Neuronal stem cell (in vitro differentiated cells): ENCODE results near the gene KAZN.
A peak's percentile ranks its signal among the peaks of the same experiment; 100 is the strongest.

Source experiments
- DNase-seq: peaks from one replicate; pipeline ENCODE4 v3.0.0-alpha.2; 2013; ENCODE audit warnings: low spot score
- H2AFZ ChIP-seq: one replicate; pipeline ENCODE4 v1.6.1; 2013; ENCODE audit warnings: mild to moderate bottlenecking, low read length, inconsistent platforms
- H2AK5ac ChIP-seq: 2 replicates; pipeline ENCODE4 v1.6.1; 2013; ENCODE audit warnings: low read depth, mild to moderate bottlenecking, inconsistent platforms, low read length, moderate library complexity, mixed read lengths
- H2BK120ac ChIP-seq: 2 replicates; pipeline ENCODE4 v1.6.1; 2013; ENCODE audit warnings: low read depth, mild to moderate bottlenecking, inconsistent platforms, low read length, moderate library complexity, mixed read lengths
- H2BK12ac ChIP-seq: one replicate; pipeline ENCODE4 v1.6.1; 2013; ENCODE audit warnings: low read length, inconsistent platforms
- H2BK15ac ChIP-seq: 2 replicates; pipeline ENCODE4 v1.6.1; 2013; ENCODE audit warnings: mild to moderate bottlenecking, low read length, inconsistent platforms, mixed read lengths
- H2BK5ac ChIP-seq: one replicate; pipeline ENCODE4 v1.6.1; 2013; ENCODE audit warnings: inconsistent platforms, mild to moderate bottlenecking, low read length, moderate library complexity
- H3K14ac ChIP-seq: one replicate; pipeline ENCODE4 v1.6.1; 2013; ENCODE audit warnings: low read length, inconsistent platforms
- H3K18ac ChIP-seq: 2 replicates; pipeline ENCODE4 v1.6.1; 2013; ENCODE audit warnings: low read length, inconsistent platforms
- H3K23ac ChIP-seq: 2 replicates; pipeline ENCODE4 v1.6.1; 2013; ENCODE audit warnings: low read depth, mild to moderate bottlenecking, mixed read lengths, low read length, inconsistent platforms; ENCODE audit not compliant: poor library complexity
- H3K27ac ChIP-seq: replicated peaks from 3 replicates; pipeline ENCODE4 v1.5.1; 2013; ENCODE audit warnings: low read length, inconsistent platforms
- H3K27me3 ChIP-seq, 3 experiments: 2 replicates each; pipeline ENCODE4 v1.6.1; 2013; ENCODE audit warnings: low read length in 3 of 3, mild to moderate bottlenecking in 2 of 3, inconsistent platforms in 1 of 3, low read depth in 1 of 3, mixed read lengths in 1 of 3, moderate library complexity in 1 of 3; ENCODE audit not compliant: control insufficient read depth in 3 of 3, insufficient read depth in 3 of 3
- H3K36me3 ChIP-seq, 2 donors: replicated peaks in 1 of 2; 2 replicates each; pipeline ENCODE4 v1.6.1; 2013; ENCODE audit warnings: low read length in 2 of 2; ENCODE audit not compliant: control insufficient read depth in 2 of 2, insufficient read depth in 2 of 2
- H3K4ac ChIP-seq: 2 replicates; pipeline ENCODE4 v1.6.1; 2013; ENCODE audit warnings: inconsistent platforms, mild to moderate bottlenecking, low read length, moderate library complexity
- H3K4me1 ChIP-seq, 2 donors: 1 replicate in 1 of 2; 2 replicates in 1 of 2; pipeline ENCODE4 v1.6.1; 2013; ENCODE audit warnings: low read length in 2 of 2, low read depth in 1 of 2; ENCODE audit not compliant: control insufficient read depth in 2 of 2, insufficient read depth in 1 of 2
- H3K4me2 ChIP-seq: one replicate; pipeline ENCODE4 v1.6.1; 2013; ENCODE audit warnings: mild to moderate bottlenecking, low read length, inconsistent platforms; ENCODE audit not compliant: insufficient read depth, poor library complexity, severe bottlenecking
- H3K4me3 ChIP-seq, 2 donors: 2 replicates each; pipeline ENCODE4 v1.5.1; 2013; ENCODE audit warnings: low read length in 2 of 2, mild to moderate bottlenecking in 2 of 2, inconsistent platforms in 1 of 2, moderate library complexity in 1 of 2
- H3K79me1 ChIP-seq: one replicate; pipeline ENCODE4 v1.6.1; 2013; ENCODE audit warnings: low read depth, mild to moderate bottlenecking, inconsistent platforms, low read length, moderate library complexity
- H3K9ac ChIP-seq: one replicate; pipeline ENCODE4 v1.6.1; 2013; ENCODE audit warnings: mild to moderate bottlenecking, low read depth, low read length, inconsistent platforms; ENCODE audit not compliant: poor library complexity
- H3K9me3 ChIP-seq, 2 donors: replicated peaks in 1 of 2; 2 replicates each; pipeline versions ENCODE3 to v1.6.1; 2013; ENCODE audit warnings: low read length in 2 of 2, mild to moderate bottlenecking in 2 of 2, inconsistent platforms in 1 of 2, low read depth in 1 of 2, mixed read lengths in 1 of 2, moderate library complexity in 1 of 2; ENCODE audit not compliant: control insufficient read depth in 2 of 2, insufficient read depth in 1 of 2
- H4K8ac ChIP-seq: one replicate; pipeline ENCODE4 v1.6.1; 2013; ENCODE audit warnings: low read depth, mild to moderate bottlenecking, inconsistent platforms, low read length, moderate library complexity
- H4K91ac ChIP-seq: one replicate; pipeline ENCODE4 v1.6.1; 2013; ENCODE audit warnings: low read length, low read depth, mild to moderate bottlenecking, inconsistent platforms; ENCODE audit not compliant: poor library complexity
- WGBS, 2 donors: extraction: QIAGEN DNeasy Blood & Tissue Kit; methylation state at CpG; one replicate each; pipeline ENCODE4 v1.1.7; 2013; ENCODE audit warnings: missing lambda C conversion rate in 2 of 2, mixed read lengths in 1 of 2; ENCODE audit not compliant: insufficient read length in 2 of 2, insufficient replicate concordance in 1 of 2; ENCODE audit errors: extremely low coverage in 2 of 2; 5-methylcytosine and 5-hydroxymethylcytosine counted together

Gene KAZN

DNA sequence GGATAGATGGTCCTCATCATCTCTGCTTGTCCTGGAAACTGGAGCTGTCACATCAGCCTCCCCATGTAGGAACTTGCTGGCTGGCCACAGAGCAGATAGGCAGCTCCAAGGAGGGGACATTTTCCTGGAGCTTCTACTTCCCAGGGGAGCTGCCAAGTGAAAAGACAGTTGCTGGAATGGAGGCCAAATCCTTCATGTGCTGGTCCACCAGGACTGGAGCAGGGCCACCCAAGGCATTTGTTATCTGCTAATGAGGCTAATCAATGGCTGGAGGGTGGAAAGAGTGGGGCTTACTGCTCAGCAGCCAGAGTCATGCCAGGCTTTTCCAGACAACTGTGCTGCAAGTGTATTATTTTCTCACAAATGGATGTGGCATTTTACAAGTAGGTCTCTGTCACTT is 22.5 kb downstream of the KAZN start:
- Histone ChIP-seq H2AFZ (no peak overlapping the region), H3K9ac (no peak overlapping the region), H3K9me3 (peaks cover 0 to 52% of the 10 kb centered on the region in 2 donors), H3K14ac (no peak overlapping the region), H3K4me3 (no peak overlapping the region), H3K36me3 (peaks cover 0 to 67% of the 10 kb centered on the region in 2 donors), H2BK5ac (no peak overlapping the region), H4K91ac (no peak overlapping the region), H3K23ac (no peak overlapping the region), H2BK12ac (no peak overlapping the region), H3K4me1 (peaks cover 14 to 16% of the 10 kb centered on the region in 2 donors), H3K4ac (no peak overlapping the region), H4K8ac (no peak overlapping the region), H2BK120ac (no peak overlapping the region), H3K27ac (no peak overlapping the region), H3K79me1 (no peaks in the 10 kb centered on the region), H3K4me2 (no peak overlapping the region), H3K27me3 (no peaks in the 10 kb centered on the region), H2AK5ac (no peak overlapping the region), H2BK15ac (no peak overlapping the region), H3K18ac (peak overlapping the region; percentile 9)
- DNase-seq = no peak

DNA sequence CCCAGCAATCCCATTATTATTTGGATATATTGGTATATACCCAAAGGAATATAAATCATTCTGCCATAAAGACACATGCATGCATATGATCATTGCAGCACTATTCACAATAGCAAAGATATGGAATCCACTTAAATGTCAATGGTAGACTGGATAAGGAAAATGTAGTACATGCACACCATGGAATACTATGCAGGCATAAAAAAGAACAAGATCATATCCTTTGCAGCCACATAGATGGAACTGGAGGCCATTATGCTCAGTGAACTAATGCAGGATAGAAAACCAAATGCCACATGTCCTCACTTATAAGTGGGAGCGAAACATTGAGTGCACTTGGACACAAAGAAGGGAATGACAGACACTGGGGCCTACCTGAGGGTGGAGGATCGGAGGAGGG is 24.6 kb downstream of the KAZN start:
- H3K36me3 ChIP-seq = peaks cover 0 to 61% of the 10 kb centered on the region in 2 donors

GRCh38 chr1:14624941-14625340 is 26.5 kb downstream of the KAZN start:
- H3K4me3 ChIP-seq = no peak overlapping the region

More for the DNA sequence above, 24.6 kb downstream of the KAZN start:
- peaks cover 0 to 34% of the 10 kb centered on the region in 2 donors for H3K9me3 ChIP-seq
- no peak overlapping the region for H2BK120ac ChIP-seq
- no peak overlapping the region for H3K9ac ChIP-seq
- no peak overlapping the region for H3K4ac ChIP-seq
- no peaks in the 10 kb centered on the region for H3K27me3 ChIP-seq
- H3K23ac ChIP-seq = no peak overlapping the region
- no peak overlapping the region for H3K4me3 ChIP-seq
- no peak overlapping the region for H3K4me2 ChIP-seq
- no peak overlapping the region for H4K91ac ChIP-seq
- H3K14ac ChIP-seq = no peak overlapping the region
- no peak overlapping the region for H2BK15ac ChIP-seq
- H4K8ac ChIP-seq = no peak overlapping the region
- H2BK12ac ChIP-seq = no peak overlapping the region
- no peak overlapping the region for H3K18ac ChIP-seq
- no peak overlapping the region for H3K27ac ChIP-seq
- H2AFZ ChIP-seq = no peak overlapping the region
- DNase-seq = no peak
- no CpG with 5 or more reads among the region's 2 CpGs for WGBS, 2 donors
- H3K79me1 ChIP-seq = no peaks in the 10 kb centered on the region
- H3K4me1 ChIP-seq = peaks cover 25 to 26% of the 10 kb centered on the region in 2 donors
- no peak overlapping the region for H2BK5ac ChIP-seq
- no peak overlapping the region for H2AK5ac ChIP-seq

DNA sequence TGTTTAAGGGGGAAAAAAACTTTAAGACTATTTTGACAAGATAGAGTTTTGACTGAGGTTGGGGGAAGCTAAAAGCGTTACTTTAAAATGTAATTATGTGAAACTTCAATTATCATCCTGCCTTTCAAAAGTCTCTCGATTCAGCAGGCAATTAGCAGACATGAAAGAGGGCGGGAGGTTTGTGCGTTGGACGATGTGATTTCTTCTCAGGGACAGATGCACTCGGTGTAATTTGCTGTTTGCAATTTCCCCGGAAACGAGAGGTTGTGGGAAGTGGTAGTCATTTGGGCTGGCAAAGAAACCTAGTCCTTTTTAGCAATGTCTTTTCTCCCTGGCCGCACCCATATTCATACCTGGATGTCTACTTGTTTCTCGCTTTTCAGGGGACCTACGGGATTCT is 27.1 kb downstream of the KAZN start:
- H2BK5ac ChIP-seq = no peak overlapping the region
- H3K4me1 ChIP-seq = peaks cover 25 to 26% of the 10 kb centered on the region in 2 donors
- no CpG with 5 or more reads among the region's 11 CpGs for WGBS, 2 donors

More at GRCh38 chr1:14624941-14625340, 26.5 kb downstream of the KAZN start:
- Histone ChIP-seq H2BK5ac (no peak overlapping the region), H3K4me2 (no peak overlapping the region), H2AFZ (no peak overlapping the region), H3K79me1 (no peaks in the 10 kb centered on the region), H4K91ac (no peak overlapping the region), H4K8ac (no peak overlapping the region), H3K23ac (no peak overlapping the region), H2BK120ac (no peak overlapping the region), H3K36me3 (peaks cover 0 to 55% of the 10 kb centered on the region in 2 donors), H2BK12ac (no peak overlapping the region), H3K9me3 (peaks cover 0 to 25% of the 10 kb centered on the region in 2 donors), H3K27me3 (no peaks in the 10 kb centered on the region), H3K18ac (no peak overlapping the region), H3K4ac (no peak overlapping the region), H2BK15ac (no peak overlapping the region), H3K14ac (no peak overlapping the region), H2AK5ac (no peak overlapping the region), H3K27ac (peak overlapping the region; percentile 87), H3K9ac (no peak overlapping the region), H3K4me1 (peaks cover 25 to 26% of the 10 kb centered on the region in 2 donors)
- DNase-seq = no peak
- no CpG with 5 or more reads among the region's 7 CpGs for WGBS, 2 donors

More for the DNA sequence above, 27.1 kb downstream of the KAZN start:
- H2BK12ac ChIP-seq = no peak overlapping the region
- no peak overlapping the region for H3K4ac ChIP-seq
- H4K8ac ChIP-seq = no peak overlapping the region
- no peak overlapping the region for H2AFZ ChIP-seq
- H3K9ac ChIP-seq = no peak overlapping the region
- peak overlapping the region; percentile 87 for H3K27ac ChIP-seq
- H3K27me3 ChIP-seq = no peaks in the 10 kb centered on the region
- H3K18ac ChIP-seq = no peak overlapping the region
- no peak overlapping the region for H2BK120ac ChIP-seq
- no peak overlapping the region for H2BK15ac ChIP-seq
- H3K23ac ChIP-seq = no peak overlapping the region
- peaks cover 0 to 55% of the 10 kb centered on the region in 2 donors for H3K36me3 ChIP-seq
- H4K91ac ChIP-seq = no peak overlapping the region
- H3K4me2 ChIP-seq = peak overlapping the region; percentile 36
- H3K9me3 ChIP-seq = peaks cover 0 to 25% of the 10 kb centered on the region in 2 donors
- H3K79me1 ChIP-seq = no peaks in the 10 kb centered on the region
- DNase-seq = no peak
- no peak overlapping the region for H3K14ac ChIP-seq
- H3K4me3 ChIP-seq = no peak overlapping the region
- H2AK5ac ChIP-seq = no peak overlapping the region
